Measurements from ENCODE around the gene TM9SF3.

DNA sequence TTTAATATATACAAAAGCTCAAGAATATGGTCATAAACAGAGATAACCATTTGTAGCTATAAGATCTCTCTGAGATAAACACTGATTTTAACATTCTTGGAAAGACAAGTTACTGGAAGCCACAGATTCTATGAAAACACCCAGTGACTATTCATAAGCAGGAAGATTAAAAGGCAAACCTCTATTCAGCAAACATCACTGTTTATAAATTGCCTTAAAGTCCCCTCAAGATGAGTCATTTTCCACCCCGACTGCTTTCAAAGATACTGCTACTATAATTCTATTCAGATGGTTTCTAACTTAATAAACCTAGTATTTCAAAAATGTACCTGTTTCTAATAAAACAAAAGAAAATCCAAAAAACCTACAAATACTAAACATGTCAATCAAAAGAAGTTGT, 21.0 kb downstream of the TM9SF3 start:
- TF ChIP-seq EZH2 (IDR thresholded peaks at IDR 0.05; ENCODE audit: borderline replicate concordance) (no peak), EZH2phosphoT487 (IDR thresholded peaks at IDR 0.05; ENCODE audit: low read depth, severe bottlenecking, unreplicated experiment) (no peak)
- TF ChIP-seq, protein P1, sequence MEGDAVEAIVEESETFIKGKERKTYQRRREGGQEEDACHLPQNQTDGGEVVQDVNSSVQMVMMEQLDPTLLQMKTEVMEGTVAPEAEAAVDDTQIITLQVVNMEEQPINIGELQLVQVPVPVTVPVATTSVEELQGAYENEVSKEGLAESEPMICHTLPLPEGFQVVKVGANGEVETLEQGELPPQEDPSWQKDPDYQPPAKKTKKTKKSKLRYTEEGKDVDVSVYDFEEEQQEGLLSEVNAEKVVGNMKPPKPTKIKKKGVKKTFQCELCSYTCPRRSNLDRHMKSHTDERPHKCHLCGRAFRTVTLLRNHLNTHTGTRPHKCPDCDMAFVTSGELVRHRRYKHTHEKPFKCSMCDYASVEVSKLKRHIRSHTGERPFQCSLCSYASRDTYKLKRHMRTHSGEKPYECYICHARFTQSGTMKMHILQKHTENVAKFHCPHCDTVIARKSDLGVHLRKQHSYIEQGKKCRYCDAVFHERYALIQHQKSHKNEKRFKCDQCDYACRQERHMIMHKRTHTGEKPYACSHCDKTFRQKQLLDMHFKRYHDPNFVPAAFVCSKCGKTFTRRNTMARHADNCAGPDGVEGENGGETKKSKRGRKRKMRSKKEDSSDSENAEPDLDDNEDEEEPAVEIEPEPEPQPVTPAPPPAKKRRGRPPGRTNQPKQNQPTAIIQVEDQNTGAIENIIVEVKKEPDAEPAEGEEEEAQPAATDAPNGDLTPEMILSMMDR (IDR thresholded peaks at IDR 0.05; ENCODE audit: poor library complexity), result no peak
